H4 (cell line): Measurements from ENCODE around the gene GNRH2. TPM values are rescaled to one million over a fixed set of nuclear protein-coding genes. Genes with fewer than 3 reads are reported as not detected.

Experiments used
- total RNA-seq: library from RNA; depleted of rRNA; stranded (reverse); fragments of >200 nt; shearing (Covaris generic); gene quantifications from 2 replicates; pipeline ENCODE4 v1.2.3, GENCODE V29; 2014; rRNA removed

GNRH2 gene
- total RNA-seq, 1 experiment from 2014 or later: not detected

Other genes starting within 250 kb of the GNRH2 start
- not detected in 2 replicates for gene CPXM1, start 243.0 kb upstream of the GNRH2 start, total RNA-seq
- not detected in 2 replicates for gene C20orf141, start 228.6 kb upstream of the GNRH2 start, total RNA-seq
- gene TMEM239, start 227.3 kb upstream of the GNRH2 start, total RNA-seq: not detected in 2 replicates
- 10.9 and 24.5 TPM in 2 replicates for gene PCED1A, start 203.0 kb upstream of the GNRH2 start, total RNA-seq
- 26.3 and 30.7 TPM in 2 replicates for gene VPS16, start 202.9 kb upstream of the GNRH2 start, total RNA-seq
- 23.3 and 30.1 TPM in 2 replicates for gene PTPRA, start 170.1 kb upstream of the GNRH2 start, total RNA-seq
- 78.0 and 80.0 TPM in 2 replicates for gene MRPS26, start 2.4 kb downstream of the GNRH2 start, total RNA-seq
- gene OXT, start 28.0 kb downstream of the GNRH2 start, total RNA-seq: not detected in 2 replicates
- not detected in 2 replicates for gene AVP, start 41.1 kb downstream of the GNRH2 start, total RNA-seq
- gene FASTKD5, start 116.2 kb downstream of the GNRH2 start, total RNA-seq: 21.8 and 23.1 TPM in 2 replicates
- 1.7 and 2.3 TPM in 2 replicates for gene UBOX5, start 116.2 kb downstream of the GNRH2 start, total RNA-seq
- gene LZTS3, start 129.9 kb downstream of the GNRH2 start, total RNA-seq: 1.7 and 2.0 TPM in 2 replicates
- gene DDRGK1, start 161.1 kb downstream of the GNRH2 start, total RNA-seq: 37.1 and 46.2 TPM in 2 replicates
- gene ITPA, start 165.9 kb downstream of the GNRH2 start, total RNA-seq: 55.6 and 70.1 TPM in 2 replicates
- gene SLC4A11, start 195.6 kb downstream of the GNRH2 start, total RNA-seq: 0.93 TPM in 1 of 2 replicates, not detected in the other